GM21825 (cell line): ENCODE results near the gene USB1.

ENCODE experiments used
- ATAC-seq: cut with Tn5 transposase; IDR thresholded peaks from one replicate; pipeline ENCODE4 v1.9.1; 2021; ENCODE audit warnings: mild to moderate bottlenecking, moderate library complexity; ENCODE audit not compliant: unreplicated experiment

USB1 gene

GRCh38 chr16:58000706-58001676, at the start of gene USB1:
Gene USB1 (plus strand): TSS chr16:58001407. CDS start chr16:58001484, 77 bp downstream.
- peak; percentile 75 for ATAC-seq

GRCh38 chr16:57952909-57953308, 48.3 kb upstream of the USB1 start:
- ATAC-seq, result no peak

- ATAC-seq, result no peak
Observed at GRCh38 chr16:57953857-57954256, 47.4 kb upstream of the USB1 start.

- ATAC-seq, result no peak
Observed at GRCh38 chr16:57955572-57956188, 45.5 kb upstream of the USB1 start.

- no peak for ATAC-seq
Observed at GRCh38 chr16:57956270-57956808, 44.9 kb upstream of the USB1 start.

GRCh38 chr16:57956924-57957672, 44.1 kb upstream of the USB1 start:
- ATAC-seq, result no peak

GRCh38 chr16:57957673-57958392, 43.4 kb upstream of the USB1 start:
- ATAC-seq, result no peak

- ATAC-seq, result no peak
Observed at GRCh38 chr16:57958544-57958943, 42.7 kb upstream of the USB1 start.

- no peak for ATAC-seq
Observed at GRCh38 chr16:57959121-57959520, 42.1 kb upstream of the USB1 start.

GRCh38 chr16:57959804-57960203, 41.4 kb upstream of the USB1 start:
- no peak for ATAC-seq

- no peak for ATAC-seq
Observed at GRCh38 chr16:57960310-57960709, 40.9 kb upstream of the USB1 start.

- no peak for ATAC-seq
Observed at GRCh38 chr16:57960826-57961472, 40.3 kb upstream of the USB1 start.

GRCh38 chr16:57961538-57961937, 39.7 kb upstream of the USB1 start:
- no peak for ATAC-seq

- ATAC-seq, result no peak
Observed at GRCh38 chr16:57962046-57962445, 39.2 kb upstream of the USB1 start.

GRCh38 chr16:57962756-57963155, 38.5 kb upstream of the USB1 start:
- no peak for ATAC-seq

GRCh38 chr16:57964157-57964700, 37.0 kb upstream of the USB1 start:
- ATAC-seq, result no peak

GRCh38 chr16:57966204-57966771, 34.9 kb upstream of the USB1 start:
- no peak for ATAC-seq

GRCh38 chr16:57966986-57967385, 34.2 kb upstream of the USB1 start:
- ATAC-seq, result no peak

GRCh38 chr16:57967916-57968315, 33.3 kb upstream of the USB1 start:
- no peak for ATAC-seq
